OCI-LY7 (cell line): ENCODE results near the gene ZFHX2.

ENCODE experiments used
- EZH2phosphoT487 ChIP-seq: fragments of 200-600 bp; sonication (generic); IDR thresholded peaks from 2 replicates; pipeline ENCODE4 v1.6.1; 2018; ENCODE audit warnings: low read depth, borderline replicate concordance, mild to moderate bottlenecking, mixed run types, antibody characterized with exemption, low read length, moderate library complexity, mixed read lengths
- TF ChIP-seq, protein P1 (sequence below): fragments of 200-600 bp; sonication (generic); conservative IDR thresholded peaks from 2 replicates; pipeline ENCODE4 v1.5.1; 2014; ENCODE audit warnings: mild to moderate bottlenecking, antibody characterized with exemption, low read length, moderate library complexity, mixed read lengths

DNA sequence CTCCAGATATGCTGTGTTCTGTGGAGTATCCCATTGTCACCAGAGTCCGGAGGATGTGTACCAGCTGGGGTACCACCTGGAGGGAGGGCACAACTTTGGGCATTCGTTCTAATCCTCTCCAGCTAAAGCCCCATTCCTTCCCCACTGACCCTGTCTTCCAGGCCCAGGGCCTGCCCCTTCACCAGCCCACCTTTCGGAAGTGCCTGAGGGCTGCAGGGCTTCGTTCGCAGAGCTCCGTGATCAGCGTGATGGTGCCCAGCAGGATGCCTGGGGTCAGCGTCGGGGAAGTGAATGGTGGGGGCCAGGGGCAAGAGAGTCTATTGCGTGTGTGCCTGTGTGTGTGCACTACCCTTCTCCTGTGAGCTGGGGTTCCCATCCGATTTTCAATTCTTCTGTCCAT, 14.1 kb upstream of the ZFHX2 start:
- TF ChIP-seq, protein P1, sequence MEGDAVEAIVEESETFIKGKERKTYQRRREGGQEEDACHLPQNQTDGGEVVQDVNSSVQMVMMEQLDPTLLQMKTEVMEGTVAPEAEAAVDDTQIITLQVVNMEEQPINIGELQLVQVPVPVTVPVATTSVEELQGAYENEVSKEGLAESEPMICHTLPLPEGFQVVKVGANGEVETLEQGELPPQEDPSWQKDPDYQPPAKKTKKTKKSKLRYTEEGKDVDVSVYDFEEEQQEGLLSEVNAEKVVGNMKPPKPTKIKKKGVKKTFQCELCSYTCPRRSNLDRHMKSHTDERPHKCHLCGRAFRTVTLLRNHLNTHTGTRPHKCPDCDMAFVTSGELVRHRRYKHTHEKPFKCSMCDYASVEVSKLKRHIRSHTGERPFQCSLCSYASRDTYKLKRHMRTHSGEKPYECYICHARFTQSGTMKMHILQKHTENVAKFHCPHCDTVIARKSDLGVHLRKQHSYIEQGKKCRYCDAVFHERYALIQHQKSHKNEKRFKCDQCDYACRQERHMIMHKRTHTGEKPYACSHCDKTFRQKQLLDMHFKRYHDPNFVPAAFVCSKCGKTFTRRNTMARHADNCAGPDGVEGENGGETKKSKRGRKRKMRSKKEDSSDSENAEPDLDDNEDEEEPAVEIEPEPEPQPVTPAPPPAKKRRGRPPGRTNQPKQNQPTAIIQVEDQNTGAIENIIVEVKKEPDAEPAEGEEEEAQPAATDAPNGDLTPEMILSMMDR: no peak
- TF ChIP-seq EZH2phosphoT487: no peak
